AG04450 (cell line): ENCODE measurements around the gene RAB5B. TPM values are rescaled to one million over a fixed set of nuclear protein-coding genes. Genes with fewer than 3 reads are reported as not detected.

Source experiments
- CTCF ChIA-PET: fragments of 300-600, 350-600 bp; formaldehyde crosslinking; extraction: SDS; loops from one replicate; lab custom pipeline; 2022; ENCODE audit warnings: antibody characterized with exemption, inconsistent platforms; lab: Charles Lee
- POLR2A ChIA-PET: fragments of 350-600 bp; formaldehyde crosslinking; extraction: SDS; loops from one replicate; lab custom pipeline; 2021; ENCODE audit warnings: antibody characterized with exemption, inconsistent platforms; lab: Yijun Ruan, JAX
- DNase-seq: peaks from one replicate; pipeline ENCODE4 v3.0.0-alpha.2; 2011; ENCODE audit warnings: low read depth, low spot score
- H3K27ac ChIP-seq: one replicate; pipeline ENCODE4 v1.5.1; 2012; ENCODE audit warnings: low read depth, low read length, control low read depth
- H3K27me3 ChIP-seq: one replicate; pipeline ENCODE4 v1.6.0; 2012; ENCODE audit warnings: low read length; ENCODE audit not compliant: control insufficient read depth, insufficient read depth
- H3K4me3 ChIP-seq: 2 replicates; pipeline ENCODE4 v1.5.1; 2011; ENCODE audit warnings: mild to moderate bottlenecking, low read depth, low read length, control low read depth
- H3K9me3 ChIP-seq: 2 replicates; pipeline ENCODE4 v1.5.1; 2012; ENCODE audit warnings: low read length; ENCODE audit not compliant: control insufficient read depth, insufficient read depth
- polyA plus RNA-seq: library from polyadenylated mRNA; depleted of rRNA; stranded (reverse); fragments of >200 nt; gene quantifications from 2 replicates; pipeline ENCODE4 v1.2.3, GENCODE V29; 2011
- TF ChIP-seq, protein P1 (sequence below): IDR thresholded peaks from 2 replicates; pipeline ENCODE4 v1.5.1; 2011; ENCODE audit warnings: low read depth, low read length, control low read depth, inconsistent platforms

Gene RAB5B
- polyA plus RNA-seq, 1 experiment = 157 TPM

DNA sequence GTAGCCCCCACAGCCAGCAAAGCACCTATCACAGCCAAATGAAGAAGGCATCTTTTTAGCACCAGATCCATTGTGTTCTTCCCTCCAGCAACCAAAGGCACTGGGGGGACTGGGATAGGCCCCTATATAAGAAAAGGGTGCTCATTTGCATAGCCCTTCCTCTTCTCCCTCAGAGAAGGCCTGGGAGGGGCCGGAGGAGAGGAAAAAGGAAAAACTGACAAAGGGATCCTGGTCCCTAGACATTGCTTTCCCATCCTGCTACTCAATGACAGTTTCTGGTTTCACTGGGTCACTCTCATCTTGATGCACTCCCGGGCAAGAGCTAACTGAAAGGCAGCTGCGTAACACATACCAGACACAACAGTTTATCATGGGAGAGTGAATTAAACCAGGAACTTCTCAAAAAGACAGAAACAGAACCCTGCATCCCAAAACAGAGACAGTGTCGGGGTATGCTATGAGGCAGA lies 7.9 kb upstream of the RAB5B start, which contains the start of gene PMEL:
PMEL (minus strand) TSS at position 102 of the 467 bp plus-strand sequence; CDS start at position 71, 31 bp downstream.
- CTCF ChIA-PET = no interaction called here
- POLR2A ChIA-PET = no interaction called here
- no peaks in the 10 kb centered on the region; the same call in 1 of the 2 replicates for H3K9me3 ChIP-seq
- peak within 1 kb of the TSS; percentile 39 for H3K27ac ChIP-seq
- TF ChIP-seq, protein P1, sequence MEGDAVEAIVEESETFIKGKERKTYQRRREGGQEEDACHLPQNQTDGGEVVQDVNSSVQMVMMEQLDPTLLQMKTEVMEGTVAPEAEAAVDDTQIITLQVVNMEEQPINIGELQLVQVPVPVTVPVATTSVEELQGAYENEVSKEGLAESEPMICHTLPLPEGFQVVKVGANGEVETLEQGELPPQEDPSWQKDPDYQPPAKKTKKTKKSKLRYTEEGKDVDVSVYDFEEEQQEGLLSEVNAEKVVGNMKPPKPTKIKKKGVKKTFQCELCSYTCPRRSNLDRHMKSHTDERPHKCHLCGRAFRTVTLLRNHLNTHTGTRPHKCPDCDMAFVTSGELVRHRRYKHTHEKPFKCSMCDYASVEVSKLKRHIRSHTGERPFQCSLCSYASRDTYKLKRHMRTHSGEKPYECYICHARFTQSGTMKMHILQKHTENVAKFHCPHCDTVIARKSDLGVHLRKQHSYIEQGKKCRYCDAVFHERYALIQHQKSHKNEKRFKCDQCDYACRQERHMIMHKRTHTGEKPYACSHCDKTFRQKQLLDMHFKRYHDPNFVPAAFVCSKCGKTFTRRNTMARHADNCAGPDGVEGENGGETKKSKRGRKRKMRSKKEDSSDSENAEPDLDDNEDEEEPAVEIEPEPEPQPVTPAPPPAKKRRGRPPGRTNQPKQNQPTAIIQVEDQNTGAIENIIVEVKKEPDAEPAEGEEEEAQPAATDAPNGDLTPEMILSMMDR = no peak
- no peaks in the 10 kb centered on the region for H3K27me3 ChIP-seq
- no peak for DNase-seq
- H3K4me3 ChIP-seq = peak within 1 kb of the TSS; percentile 86

DNA sequence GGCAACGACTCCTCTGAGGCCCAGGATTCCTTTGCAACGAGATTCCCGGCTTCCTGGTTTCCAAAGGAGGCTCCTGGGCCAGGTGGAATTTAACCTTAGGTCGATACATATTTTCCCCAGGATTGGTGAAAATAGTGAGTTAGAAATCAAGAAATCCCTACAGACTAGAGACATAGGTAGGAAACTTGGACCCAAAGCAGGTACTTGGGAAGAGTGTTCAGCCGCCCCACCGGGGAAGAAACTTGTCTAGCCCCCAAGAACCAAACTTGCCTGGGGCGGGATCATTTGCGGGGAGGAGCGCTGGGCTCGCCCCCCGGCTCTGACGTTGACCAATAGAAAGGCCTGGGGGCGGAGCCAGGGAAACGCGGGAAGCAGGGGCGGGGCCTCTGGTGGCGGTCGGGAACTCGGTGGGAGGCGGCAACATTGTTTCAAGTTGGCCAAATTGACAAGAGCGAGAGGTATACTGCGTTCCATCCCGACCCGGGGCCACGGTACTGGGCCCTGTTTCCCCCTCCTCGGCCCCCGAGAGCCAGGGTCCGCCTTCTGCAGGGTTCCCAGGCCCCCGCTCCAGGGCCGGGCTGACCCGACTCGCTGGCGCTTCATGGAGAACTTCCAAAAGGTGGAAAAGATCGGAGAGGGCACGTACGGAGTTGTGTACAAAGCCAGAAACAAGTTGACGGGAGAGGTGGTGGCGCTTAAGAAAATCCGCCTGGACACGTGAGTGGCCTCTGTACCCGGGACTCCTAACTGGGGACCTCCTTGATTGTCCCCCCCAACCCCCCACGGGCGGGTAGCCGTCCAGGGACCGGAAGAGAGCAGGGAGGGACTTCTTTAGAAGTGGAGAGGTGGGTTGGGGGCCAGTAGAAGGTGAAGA lies 7.2 kb upstream of the RAB5B start, which contains the start of gene CDK2:
CDK2 (plus strand) TSS at position 423 of the 874 bp plus-strand sequence; CDS start at position 602, 179 bp downstream.
- ChIA-PET POLR2A (interaction anchor here (1.2 kb wide), 1 partner anchor 148 kb away, joined by 4 read pairs; no protein-coding TSS in a partner anchor), CTCF (interaction anchor here (1.0 kb wide), 1 partner anchor 36 kb away, joined by 5 read pairs; no protein-coding TSS in a partner anchor)
- Histone ChIP-seq H3K27ac (peak within 1 kb of the TSS; percentile 39), H3K4me3 (peak within 1 kb of the TSS; percentile 86), H3K27me3 (no peaks in the 10 kb centered on the region), H3K9me3 (no peaks in the 10 kb centered on the region; the same call in 1 of the 2 replicates)
- TF ChIP-seq, protein P1 = no peak
- no peak for DNase-seq

DNA sequence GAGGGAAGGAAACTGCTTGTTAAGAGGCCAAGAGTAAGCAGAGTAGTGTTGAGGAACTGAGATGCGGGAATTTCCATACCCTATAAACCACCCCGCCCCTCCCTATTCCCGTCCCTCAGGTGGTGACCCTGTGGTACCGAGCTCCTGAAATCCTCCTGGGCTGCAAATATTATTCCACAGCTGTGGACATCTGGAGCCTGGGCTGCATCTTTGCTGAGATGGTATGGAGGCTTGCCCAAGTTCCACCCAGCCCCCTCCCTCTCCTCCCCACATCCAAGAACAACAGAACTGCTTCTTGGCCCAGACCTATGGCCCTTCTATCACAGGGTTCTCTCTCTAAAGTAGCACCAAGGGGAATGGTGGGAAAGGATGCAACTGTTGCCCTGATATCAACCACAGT lies 4.5 kb upstream of the RAB5B start:
- POLR2A ChIA-PET = interaction anchor here (0.6 kb wide), 1 partner anchor 149 kb away, joined by 3 read pairs; no protein-coding TSS in a partner anchor
- CTCF ChIA-PET = interaction anchor here (0.6 kb wide), 1 partner anchor 39 kb away, joined by 3 read pairs; no protein-coding TSS in a partner anchor
- TF ChIP-seq, protein P1 = no peak
- no peaks in the 10 kb centered on the region for H3K27me3 ChIP-seq
- H3K4me3 ChIP-seq = no peak overlapping the region
- no peak overlapping the region for H3K27ac ChIP-seq
- peaks cover 4% of the 10 kb centered on the region; the same call in 1 of the 2 replicates for H3K9me3 ChIP-seq
- DNase-seq = no peak

DNA sequence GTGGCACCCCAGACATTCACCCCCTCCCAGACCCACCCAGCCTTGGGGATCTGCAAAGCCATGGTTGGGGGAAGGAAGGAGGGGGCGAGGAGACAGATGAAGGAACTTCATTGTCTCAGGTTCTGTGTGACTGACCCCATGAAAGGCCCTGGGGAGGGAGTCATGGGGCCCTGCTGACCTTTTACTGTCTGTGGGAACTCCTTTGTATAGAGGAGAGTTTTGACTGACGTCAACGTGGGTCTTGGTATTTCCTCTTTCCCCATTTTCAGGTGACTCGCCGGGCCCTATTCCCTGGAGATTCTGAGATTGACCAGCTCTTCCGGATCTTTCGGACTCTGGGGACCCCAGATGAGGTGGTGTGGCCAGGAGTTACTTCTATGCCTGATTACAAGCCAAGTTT lies 3.1 kb upstream of the RAB5B start:
- H3K27ac ChIP-seq = peak overlapping the region; percentile 52
- CTCF ChIA-PET = interaction anchor here (1.0 kb wide), 1 partner anchor 16 kb away, joined by 3 read pairs; no protein-coding TSS in a partner anchor

More for the DNA sequence above, 3.1 kb upstream of the RAB5B start:
- no peaks in the 10 kb centered on the region for H3K27me3 ChIP-seq
- no peak for DNase-seq
- H3K9me3 ChIP-seq = peaks cover 4% of the 10 kb centered on the region; the same call in 1 of the 2 replicates
- no peak overlapping the region for H3K4me3 ChIP-seq
- TF ChIP-seq, protein P1 = no peak
- POLR2A ChIA-PET = interaction anchor here (0.7 kb wide), 1 partner anchor 25 kb away, joined by 7 read pairs; no protein-coding TSS in a partner anchor
